CD4-positive, alpha-beta T cell treated with Interleukin-10 for 1 hour (primary cell): ENCODE data around the gene HOXA11.

Experiments used
- DNase-seq: peaks from one replicate; pipeline ENCODE4 v3.0.0-alpha.2; 2020

HOXA11 gene

DNA sequence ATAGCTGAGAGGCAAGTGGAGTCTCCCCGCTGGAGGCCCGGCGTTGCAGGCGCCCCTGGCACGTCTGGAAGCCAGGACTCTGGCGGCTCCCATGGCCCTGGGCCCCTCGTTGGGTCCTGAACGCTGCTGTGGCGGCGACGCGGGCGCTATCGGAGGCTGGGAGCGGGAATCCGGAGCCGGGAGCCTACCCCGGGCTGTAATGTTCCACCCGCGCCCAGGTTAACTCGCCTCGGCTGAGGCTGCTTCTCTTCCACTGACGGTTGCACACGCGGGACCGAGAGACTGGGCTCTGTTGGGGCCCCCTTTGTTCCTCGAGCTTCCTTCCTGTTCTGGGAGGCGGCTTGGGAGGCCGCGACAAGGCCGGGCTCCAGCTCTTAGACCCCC lies 40.3 kb downstream of the HOXA11 start:
- DNase-seq: no peak

GRCh38 chr7:27143950-27144780 lies 40.9 kb downstream of the HOXA11 start:
- no peak for DNase-seq

DNA sequence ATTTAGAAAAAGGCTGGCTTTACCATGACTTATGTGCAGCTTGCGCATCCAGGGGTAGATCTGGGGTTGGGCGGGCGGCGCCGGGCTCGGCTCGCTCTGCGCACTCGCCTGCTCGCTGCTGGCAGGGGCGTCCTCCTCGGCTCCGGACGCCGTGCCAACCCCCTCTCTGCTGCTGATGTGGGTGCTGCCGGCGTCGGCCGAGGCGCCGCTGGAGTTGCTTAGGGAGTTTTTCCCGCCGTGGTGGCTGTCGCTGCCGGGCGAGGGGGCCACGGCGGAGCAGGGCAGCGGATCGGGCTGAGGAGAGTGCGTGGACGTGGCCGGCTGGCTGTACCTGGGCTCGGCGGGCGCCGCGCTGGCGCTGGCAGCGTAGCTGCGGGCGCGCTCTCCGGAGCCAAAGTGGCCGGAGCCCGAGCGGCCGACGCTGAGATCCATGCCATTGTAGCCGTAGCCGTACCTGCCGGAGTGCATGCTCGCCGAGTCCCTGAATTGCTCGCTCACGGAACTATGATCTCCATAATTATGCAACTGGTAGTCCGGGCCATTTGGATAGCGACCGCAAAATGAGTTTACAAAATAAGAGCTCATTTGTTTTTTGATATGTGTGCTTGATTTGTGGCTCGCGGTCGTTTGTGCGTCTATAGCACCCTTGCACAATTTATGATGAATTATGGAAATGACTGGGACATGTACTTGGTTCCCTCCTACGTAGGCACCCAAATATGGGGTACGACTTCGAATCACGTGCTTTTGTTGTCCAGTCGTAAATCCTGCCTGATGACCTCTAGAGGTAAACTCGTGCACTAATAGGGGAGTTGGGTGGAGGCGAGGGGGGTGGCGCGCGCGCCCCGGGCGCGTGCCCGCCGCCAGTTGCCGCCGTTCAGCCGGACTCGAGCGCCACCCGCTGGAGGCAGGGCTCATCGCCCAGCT lies 41.7 kb downstream of the HOXA11 start, which contains the start of gene HOXA5:
Gene HOXA5 (minus strand): TSS at position 659 of the 927 bp plus-strand sequence. CDS start 74 bp downstream, at position 585.
- no peak for DNase-seq

DNA sequence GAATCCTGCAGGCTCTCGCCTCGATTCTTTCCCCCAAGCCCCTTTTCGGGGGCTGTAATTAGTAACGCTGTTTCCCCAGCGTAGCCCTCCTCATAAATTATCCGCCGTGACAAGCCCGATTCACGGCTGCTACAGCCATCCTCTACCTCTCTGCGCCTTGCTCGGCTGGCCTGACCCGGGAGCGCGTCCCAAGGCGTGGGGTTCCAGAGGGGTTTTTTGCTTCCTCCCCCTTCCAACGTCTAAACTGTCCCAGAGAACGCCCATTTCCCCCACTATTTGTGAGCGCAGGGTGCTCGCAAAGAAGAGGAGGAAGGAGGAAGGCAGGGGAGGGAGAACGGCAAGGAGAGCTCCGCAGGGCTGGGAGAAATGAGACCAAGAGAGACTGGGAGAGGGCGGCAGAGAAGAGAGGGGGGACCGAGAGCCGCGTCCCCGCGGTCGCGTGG lies 42.4 kb downstream of the HOXA11 start:
- DNase-seq: no peak

- DNase-seq: no peak
Measured at GRCh38 chr7:27141923-27142579, 43.0 kb downstream of the HOXA11 start.

GRCh38 chr7:27141137-27141922 lies 43.7 kb downstream of the HOXA11 start:
- no peak for DNase-seq

GRCh38 chr7:27140126-27140857 lies 44.7 kb downstream of the HOXA11 start:
- no peak for DNase-seq

DNA sequence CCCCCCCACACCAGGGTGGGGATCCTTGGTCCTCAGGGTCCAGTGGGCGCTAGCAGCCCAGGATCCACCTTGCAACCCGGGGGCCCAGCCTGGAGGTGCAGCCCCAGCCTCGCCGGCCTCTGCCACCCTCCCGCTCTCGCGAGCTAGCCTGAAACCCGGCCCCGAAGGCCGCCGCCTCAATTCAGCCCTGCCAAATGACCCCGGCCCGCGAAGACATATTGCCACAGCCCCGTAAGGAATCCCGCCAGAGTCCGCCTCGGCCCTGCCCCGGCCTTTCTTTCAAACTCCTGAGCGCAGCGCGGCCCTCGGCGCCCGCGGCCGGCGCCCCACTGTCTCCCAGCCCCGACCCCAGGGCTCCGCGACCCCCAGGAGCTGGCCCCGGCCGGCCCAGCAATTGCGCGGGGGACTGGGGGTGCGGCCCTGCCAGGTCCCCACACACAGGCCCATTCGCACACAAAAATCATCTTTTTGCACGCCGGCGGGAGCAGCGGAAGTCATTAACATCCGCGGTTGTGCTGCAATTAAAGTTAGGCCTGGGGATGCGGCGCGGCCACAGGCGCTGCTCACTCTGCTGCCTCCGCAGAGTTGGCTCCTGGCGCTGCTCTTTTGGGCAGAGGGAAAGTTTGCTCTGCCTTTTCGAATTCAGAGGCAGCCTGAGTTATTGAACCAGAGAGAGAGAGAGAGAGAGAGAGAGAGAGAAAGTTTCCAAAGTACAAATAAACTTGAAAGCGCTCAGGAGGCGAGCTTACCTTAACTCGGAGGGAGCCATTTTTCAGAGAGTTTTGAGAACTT lies 45.5 kb downstream of the HOXA11 start:
- no peak for DNase-seq

GRCh38 chr7:27138985-27139333 lies 46.1 kb downstream of the HOXA11 start:
- DNase-seq: no peak

GRCh38 chr7:27138472-27138871 lies 46.6 kb downstream of the HOXA11 start:
- no peak for DNase-seq

DNA sequence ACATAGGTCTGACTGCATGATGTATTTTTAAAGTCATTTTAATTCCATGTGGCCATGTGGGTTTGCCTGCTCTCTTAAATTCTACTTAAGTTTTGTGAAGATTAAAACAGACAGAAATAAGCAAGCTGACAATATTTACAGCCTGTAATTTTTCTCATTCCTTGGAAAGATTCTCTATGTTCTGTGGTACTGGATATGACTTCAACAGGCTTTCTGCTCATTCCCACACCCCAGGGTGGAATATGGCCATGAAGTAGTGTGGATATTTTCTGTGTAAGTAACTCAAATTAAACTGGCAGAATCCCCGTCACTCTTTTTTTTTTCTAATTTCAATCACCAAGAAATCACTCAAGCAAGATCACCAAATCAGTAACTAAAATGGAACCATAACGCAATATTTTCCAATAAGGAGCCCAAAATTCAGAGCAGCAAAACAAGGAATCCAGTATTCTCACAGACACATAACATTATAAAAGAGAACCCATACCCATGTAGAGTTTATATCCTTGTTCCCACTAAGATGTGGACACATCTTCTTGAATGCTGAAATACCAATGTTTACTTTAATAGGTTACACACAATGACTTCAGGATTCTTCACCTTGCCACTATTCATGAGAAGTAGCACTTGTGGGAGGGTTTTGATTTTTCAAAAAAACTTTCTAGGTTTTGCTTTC lies 47.3 kb downstream of the HOXA11 start:
- no peak for DNase-seq

DNA sequence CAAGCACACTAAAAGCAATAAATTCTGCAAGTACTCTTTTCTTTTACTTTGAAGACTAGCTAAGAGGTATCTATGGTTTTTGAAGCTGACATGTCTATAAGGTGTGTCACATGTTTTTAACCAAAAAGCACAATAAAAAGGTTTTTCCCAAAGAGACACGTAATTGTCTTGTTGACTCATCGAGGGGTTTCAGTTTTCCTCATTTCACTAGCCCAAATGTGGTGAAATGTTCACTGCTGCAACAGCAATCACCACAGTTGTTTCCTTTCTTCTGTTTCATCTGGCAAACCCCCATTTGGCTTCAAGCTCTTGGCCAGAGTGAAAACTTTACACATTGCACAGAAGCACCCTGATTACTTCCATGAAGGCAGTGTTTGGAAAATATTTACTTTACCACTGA lies 50.6 kb downstream of the HOXA11 start:
- DNase-seq: no peak

GRCh38 chr7:27133409-27134231 lies 51.4 kb downstream of the HOXA11 start:
- no peak for DNase-seq

DNA sequence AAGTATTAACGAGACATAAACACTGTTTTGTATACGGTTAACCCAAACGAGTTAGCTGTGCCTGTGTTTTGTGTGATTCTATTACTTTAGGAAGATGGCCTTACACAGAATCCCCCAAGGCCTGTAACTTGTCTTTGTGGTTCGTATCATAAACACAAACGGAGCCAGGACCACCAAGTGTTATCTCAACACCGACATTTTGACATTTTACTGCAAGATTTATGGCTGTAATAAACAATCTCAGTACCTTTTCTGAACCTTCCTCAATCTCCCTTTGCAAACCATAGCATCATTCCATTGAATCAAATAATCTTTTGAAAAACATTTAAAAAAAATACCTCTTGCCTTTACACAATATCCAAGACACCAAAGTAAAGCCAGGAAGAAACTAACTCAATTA lies 52.1 kb downstream of the HOXA11 start:
- DNase-seq: no peak

- DNase-seq: no peak
Measured at GRCh38 chr7:27132214-27132613, 52.8 kb downstream of the HOXA11 start.

- no peak for DNase-seq
Measured at GRCh38 chr7:27131390-27131819, 53.6 kb downstream of the HOXA11 start.
